Endothelial cell of umbilical vein (primary cell): ENCODE measurements around the gene RNF157. TPM values are rescaled to one million over a fixed set of nuclear protein-coding genes. Genes with fewer than 3 reads are reported as not detected.

ENCODE experiments used
- BruUV-seq: library from RNA; stranded (reverse); fragments of 400-500 nt; replicated peaks from 2 replicates; lab custom pipeline; 2021; lab: Mats Ljungman, UMichigan
- CTCF ChIA-PET: fragments of 300-600, 350-600 bp; sonication (Branson Sonifier 250); formaldehyde crosslinking; loops from one replicate; lab custom pipeline; 2021; ENCODE audit warnings: antibody characterized with exemption, inconsistent platforms; lab: Charles Lee
- POLR2A ChIA-PET: fragments of 300-600, 350-600 bp; sonication (Branson Sonifier 250); formaldehyde crosslinking; loops from one replicate; lab custom pipeline; 2021; ENCODE audit warnings: antibody characterized with exemption, inconsistent platforms; lab: Charles Lee
- DNase-seq: peaks from one replicate; pipeline ENCODE4 v3.0.0-alpha.2; 2011; ENCODE audit warnings: low read depth, low spot score
- FAIRE-seq: peaks from 2 replicates; lab custom pipeline; 2011; peaks lifted over from hg19 to GRCh38; lab: Jason Lieb, UNC
- H2AFZ ChIP-seq: 2 replicates; pipeline ENCODE4 v1.6.0; 2012; ENCODE audit warnings: low read depth, low read length, control low read depth, inconsistent platforms
- H3K27ac ChIP-seq: 2 replicates; pipeline ENCODE4 v1.5.1; 2011; ENCODE audit warnings: low read depth, mild to moderate bottlenecking, control low read depth, low read length, moderate library complexity; ENCODE audit not compliant: insufficient read depth
- H3K27me3 ChIP-seq, 2 experiments: 2 replicates each; pipeline versions ENCODE4 v1.6.0 to v1.6.1; 2011; ENCODE audit warnings: low read length in 2 of 2, mixed read lengths in 1 of 2; ENCODE audit not compliant: control insufficient read depth in 2 of 2, insufficient read depth in 2 of 2
- H3K36me3 ChIP-seq, 2 experiments: 2 replicates in 1 of 2; 3 replicates in 1 of 2; pipeline ENCODE4 v1.5.1; 2011; ENCODE audit warnings: low read length in 2 of 2, mild to moderate bottlenecking in 1 of 2, moderate library complexity in 1 of 2; ENCODE audit not compliant: control insufficient read depth in 2 of 2, insufficient read depth in 2 of 2; ENCODE audit errors: extremely low read depth in 1 of 2
- H3K4me1 ChIP-seq: 3 replicates; pipeline ENCODE4 v1.5.1; 2011; ENCODE audit warnings: mild to moderate bottlenecking, low read length; ENCODE audit not compliant: control insufficient read depth, insufficient read depth; ENCODE audit errors: extremely low read depth
- H3K4me2 ChIP-seq: 2 replicates; pipeline ENCODE4 v1.6.1; 2011; ENCODE audit warnings: low read length, control low read depth, mixed read lengths; ENCODE audit not compliant: insufficient read depth
- H3K4me3 ChIP-seq, 3 experiments: fragments of 200-600 bp in 1 of 3; sonication (generic), shearing (Covaris generic) in 1 of 3; replicated peaks in 1 of 3; 2 replicates each; pipeline ENCODE4 v1.5.1; 2011 to 2016; ENCODE audit warnings: control low read depth in 3 of 3, low read length in 3 of 3, mild to moderate bottlenecking in 2 of 3, inconsistent platforms in 1 of 3, low read depth in 1 of 3, moderate library complexity in 1 of 3; ENCODE audit not compliant: insufficient read depth in 1 of 3
- H3K79me2 ChIP-seq: 2 replicates; pipeline ENCODE4 v1.6.0; 2012; ENCODE audit warnings: low read length, inconsistent platforms; ENCODE audit not compliant: control insufficient read depth, insufficient read depth
- H3K9ac ChIP-seq: replicated peaks from 2 replicates; pipeline ENCODE3; 2011; ENCODE audit warnings: low read length, control low read depth; ENCODE audit not compliant: insufficient read depth; ENCODE audit errors: extremely low read depth
- H3K9me1 ChIP-seq: replicated peaks from 3 replicates; pipeline ENCODE4 v1.6.0; 2011; ENCODE audit warnings: mild to moderate bottlenecking, low read length; ENCODE audit not compliant: control insufficient read depth, insufficient read depth; ENCODE audit errors: extremely low read depth
- H3K9me3 ChIP-seq: replicated peaks from 2 replicates; pipeline ENCODE4 v1.5.1; 2012; ENCODE audit warnings: low read length, inconsistent platforms; ENCODE audit not compliant: control insufficient read depth, insufficient read depth
- H4K20me1 ChIP-seq: replicated peaks from 2 replicates; pipeline ENCODE3; 2011; ENCODE audit warnings: mild to moderate bottlenecking, low read length; ENCODE audit not compliant: control insufficient read depth, insufficient read depth; ENCODE audit errors: extremely low read depth
- EZH2 ChIP-seq: IDR thresholded peaks from 2 replicates; pipeline ENCODE4 v1.6.1; 2012; ENCODE audit warnings: borderline replicate concordance, low read depth, mild to moderate bottlenecking, moderate library complexity, low read length, inconsistent platforms; ENCODE audit not compliant: severe bottlenecking
- FOS ChIP-seq: IDR thresholded peaks from 2 replicates; pipeline ENCODE4 v1.6.1; 2011; ENCODE audit warnings: mild to moderate bottlenecking, low read length, moderate library complexity, borderline replicate concordance; ENCODE audit not compliant: insufficient read depth
- GATA2 ChIP-seq: IDR thresholded peaks from 2 replicates; pipeline ENCODE4 v1.7.0; 2011; ENCODE audit warnings: low read depth, mild to moderate bottlenecking, moderate library complexity, mixed read lengths, low read length; ENCODE audit not compliant: insufficient read length, insufficient read depth
- JUN ChIP-seq: IDR thresholded peaks from 2 replicates; pipeline ENCODE4 v1.6.1; 2011; ENCODE audit warnings: borderline replicate concordance, low read depth; ENCODE audit not compliant: insufficient read length, insufficient read depth
- MYC ChIP-seq: IDR thresholded peaks from one replicate; pipeline ENCODE4 v1.6.1; 2011; ENCODE audit warnings: mild to moderate bottlenecking, low read depth, low read length
- POLR2A ChIP-seq: IDR thresholded peaks from 2 replicates; pipeline ENCODE4 v1.6.1; 2012; ENCODE audit warnings: low read depth, mild to moderate bottlenecking, control low read depth, low read length
- POLR2AphosphoS5 ChIP-seq: IDR thresholded peaks from 2 replicates; pipeline ENCODE4 v1.6.1; 2012; ENCODE audit warnings: low read depth, mild to moderate bottlenecking, control low read depth, low read length, moderate library complexity; ENCODE audit not compliant: insufficient read depth
- dilution Hi-C: fragments of 300-500 bp; cut with MboI; formaldehyde crosslinking; loops from one replicate; pipeline ENCODE4 v1.15.0; 2019; ENCODE audit warnings: low sequenced_read_pairs; ENCODE audit not compliant: extremely low pct_ligation_motif_present
- intact Hi-C: fragments of 100-400 bp; cut with micrococcal nuclease; formaldehyde crosslinking; loops from one replicate; pipeline ENCODE4 v1.10.0; 2022
- polyA plus RNA-seq, 4 experiments: library from polyadenylated mRNA; depleted of rRNA in 3 of 4; stranded (reverse) in 3 of 4; unstranded in 1 of 4; fragments of >200 nt; gene quantifications; 2 replicates each; pipeline versions ENCODE4 v1.2.1 to v1.2.3, GENCODE V29; 2011 to 2012; ENCODE audit warnings: missing spikeins in 1 of 4
- total RNA-seq: library from RNA; stranded (reverse); gene quantifications from 2 replicates; pipeline ENCODE4 v1.2.3, GENCODE V29; 2021
- TF ChIP-seq, protein P1 (sequence below): IDR thresholded peaks from 2 replicates; pipeline ENCODE4 v1.6.1; 2011; ENCODE audit not compliant: insufficient read depth, insufficient read length
- TF ChIP-seq, protein P2 (sequence below), 2 donors: IDR thresholded peaks; 1 replicate in 1 of 2; 2 replicates in 1 of 2; pipeline ENCODE4 v1.5.1; 2011; ENCODE audit warnings: low read length in 2 of 2, mild to moderate bottlenecking in 2 of 2, moderate library complexity in 2 of 2, control low read depth in 1 of 2, inconsistent platforms in 1 of 2, low read depth in 1 of 2; ENCODE audit not compliant: insufficient read depth in 1 of 2; ENCODE audit errors: extremely low read depth in 1 of 2

RNF157 gene
- total and polyA plus RNA-seq, 2 donors (not counting 3 experiments of a cell fraction or from before 2014, with no cell fraction given): 0.07 to 0.86 TPM

DNA sequence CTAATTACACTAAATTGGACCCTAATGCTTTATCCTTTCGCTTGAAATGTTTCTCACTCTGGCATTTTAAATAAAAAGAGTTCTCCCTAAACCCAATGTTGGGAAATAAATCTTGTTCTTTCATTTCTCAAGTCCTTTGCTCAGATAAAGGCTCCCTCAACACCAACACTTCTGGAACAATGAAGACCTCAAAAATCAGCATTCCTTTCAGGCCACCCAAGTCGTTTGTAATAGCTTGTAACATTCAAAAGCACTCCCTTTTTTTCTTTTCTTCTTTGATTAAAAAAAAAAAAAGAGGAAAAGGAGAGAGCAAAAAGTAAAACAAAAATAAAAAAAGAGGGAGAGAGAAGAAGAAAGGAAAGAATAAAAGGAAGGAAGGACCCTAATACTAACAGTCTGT lies 76.0 kb downstream of the RNF157 start:
- CTCF ChIA-PET: interaction anchor here (1.5 kb wide), 1 partner anchor 14 kb away, joined by 4 read pairs; no protein-coding TSS in a partner anchor

More for the DNA sequence above, 76.0 kb downstream of the RNF157 start:
- H3K36me3 ChIP-seq: no peaks in the 10 kb centered on the region
- H3K27ac ChIP-seq: no peak overlapping the region
- intact Hi-C loops: no loop called here
- DNase-seq (no peak), FAIRE-seq (no peak)
- H3K4me3 ChIP-seq: no peak overlapping the region
- no peak overlapping the region for H3K9ac ChIP-seq
- BruUV-seq: no TSS peak
- dilution Hi-C loops: no loop called here
- H4K20me1 ChIP-seq: no peaks in the 10 kb centered on the region
- H3K27me3 ChIP-seq: peaks cover 6 to 7% of the 10 kb centered on the region in 2 experiments
- no peaks in the 10 kb centered on the region for H3K79me2 ChIP-seq
- no peaks in the 10 kb centered on the region for H3K9me3 ChIP-seq
- H3K4me1 ChIP-seq: no peaks in the 10 kb centered on the region
- POLR2A ChIA-PET: no interaction called here
- H3K9me1 ChIP-seq: no peaks in the 10 kb centered on the region
- TF ChIP-seq MYC (no peak), GATA2 (no peak), POLR2AphosphoS5 (no peak), EZH2 (no peak), POLR2A (no peak), JUN (no peak), FOS (no peak)
- TF ChIP-seq, protein P1, sequence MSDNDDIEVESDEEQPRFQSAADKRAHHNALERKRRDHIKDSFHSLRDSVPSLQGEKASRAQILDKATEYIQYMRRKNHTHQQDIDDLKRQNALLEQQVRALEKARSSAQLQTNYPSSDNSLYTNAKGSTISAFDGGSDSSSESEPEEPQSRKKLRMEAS: no peak
- TF ChIP-seq, protein P2, sequence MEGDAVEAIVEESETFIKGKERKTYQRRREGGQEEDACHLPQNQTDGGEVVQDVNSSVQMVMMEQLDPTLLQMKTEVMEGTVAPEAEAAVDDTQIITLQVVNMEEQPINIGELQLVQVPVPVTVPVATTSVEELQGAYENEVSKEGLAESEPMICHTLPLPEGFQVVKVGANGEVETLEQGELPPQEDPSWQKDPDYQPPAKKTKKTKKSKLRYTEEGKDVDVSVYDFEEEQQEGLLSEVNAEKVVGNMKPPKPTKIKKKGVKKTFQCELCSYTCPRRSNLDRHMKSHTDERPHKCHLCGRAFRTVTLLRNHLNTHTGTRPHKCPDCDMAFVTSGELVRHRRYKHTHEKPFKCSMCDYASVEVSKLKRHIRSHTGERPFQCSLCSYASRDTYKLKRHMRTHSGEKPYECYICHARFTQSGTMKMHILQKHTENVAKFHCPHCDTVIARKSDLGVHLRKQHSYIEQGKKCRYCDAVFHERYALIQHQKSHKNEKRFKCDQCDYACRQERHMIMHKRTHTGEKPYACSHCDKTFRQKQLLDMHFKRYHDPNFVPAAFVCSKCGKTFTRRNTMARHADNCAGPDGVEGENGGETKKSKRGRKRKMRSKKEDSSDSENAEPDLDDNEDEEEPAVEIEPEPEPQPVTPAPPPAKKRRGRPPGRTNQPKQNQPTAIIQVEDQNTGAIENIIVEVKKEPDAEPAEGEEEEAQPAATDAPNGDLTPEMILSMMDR (IDR thresholded peaks at IDR 0.05; ENCODE audit: extremely low read depth in 1 of 2, insufficient read depth in 1 of 2, low read depth in 1 of 2, low read length in 2 of 2): no peak
- H3K4me2 ChIP-seq: no peak overlapping the region
- no peak overlapping the region for H2AFZ ChIP-seq
